GM19035 (cell line): Measurements from ENCODE around the gene NR1H2.
A peak's percentile ranks its signal among the peaks of the same experiment; 100 is the strongest.
"Not testable (repeated sequence)": the region's sequence is repeated elsewhere in the genome, so short reads cannot be mapped to it uniquely, and the experiment has no call there.

Source experiments
- ATAC-seq: cut with Tn5 transposase; IDR thresholded peaks from one replicate; pipeline ENCODE4 v1.9.1; 2021; ENCODE audit not compliant: unreplicated experiment

The NR1H2 gene

DNA sequence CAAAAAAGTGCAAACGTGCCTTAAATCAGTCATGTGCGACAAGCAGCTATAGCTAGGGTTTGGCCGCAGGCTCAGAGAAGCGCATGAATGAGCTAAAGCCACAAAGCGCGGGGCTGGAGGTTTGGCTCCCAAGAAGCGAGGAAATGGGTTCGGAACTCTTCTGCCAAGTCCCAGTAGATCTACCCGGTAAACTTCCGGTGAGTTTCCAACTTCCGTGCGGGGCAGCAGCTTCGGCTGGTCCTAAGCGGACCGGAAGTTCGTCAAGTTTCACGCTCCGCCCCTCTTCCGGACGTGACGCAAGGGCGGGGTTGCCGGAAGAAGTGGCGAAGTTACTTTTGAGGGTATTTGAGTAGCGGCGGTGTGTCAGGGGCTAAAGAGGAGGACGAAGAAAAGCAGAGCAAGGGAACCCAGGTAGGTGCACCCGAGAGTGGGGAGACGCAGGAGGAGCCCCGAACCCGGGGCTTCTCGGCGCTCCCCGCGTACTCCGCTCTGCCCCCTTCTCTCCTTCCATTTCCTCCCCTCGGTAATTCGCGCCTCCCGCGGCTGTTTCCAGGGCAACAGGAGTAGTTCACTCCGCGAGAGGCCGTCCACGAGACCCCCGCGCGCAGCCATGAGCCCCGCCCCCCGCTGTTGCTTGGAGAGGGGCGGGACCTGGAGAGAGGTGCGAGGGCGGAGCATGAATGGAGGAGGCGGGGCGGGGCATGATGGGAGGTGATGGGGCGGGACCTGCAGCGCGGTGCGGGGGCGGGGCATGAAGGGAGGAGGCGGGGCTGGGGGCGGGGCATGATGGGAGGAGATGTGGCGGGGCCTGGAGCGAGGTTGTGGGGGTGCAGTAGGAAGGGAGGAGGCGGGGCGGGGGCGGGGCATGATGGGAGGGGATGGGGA is at the start of gene NR1H2:
Gene NR1H2, plus strand, starts transcription at position 292 of the 885 bp plus-strand sequence. CDS start 1,149 bp downstream, outside the sequence.
- ATAC-seq: peak; percentile 87

DNA sequence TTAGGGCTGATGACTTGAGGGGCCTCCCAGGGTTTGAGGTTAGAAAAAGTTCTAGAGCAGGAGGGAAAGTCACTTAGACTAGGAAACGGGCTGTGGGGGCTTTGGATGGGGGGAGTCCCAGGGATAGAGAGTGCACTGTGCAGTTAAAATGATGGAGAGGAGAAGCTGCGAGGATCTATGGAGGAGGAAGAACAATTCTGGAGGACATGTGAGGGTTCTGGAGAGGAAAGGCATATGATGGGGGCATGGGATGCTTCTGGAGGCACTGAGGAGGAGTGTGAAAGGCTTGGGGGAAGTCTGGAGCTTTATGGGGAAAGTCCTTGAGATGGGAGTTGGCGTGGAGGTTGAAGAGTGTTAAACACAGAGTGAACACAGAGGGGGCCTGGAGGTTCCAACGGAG is 49.2 kb upstream of the NR1H2 start:
- ATAC-seq: no peak

DNA sequence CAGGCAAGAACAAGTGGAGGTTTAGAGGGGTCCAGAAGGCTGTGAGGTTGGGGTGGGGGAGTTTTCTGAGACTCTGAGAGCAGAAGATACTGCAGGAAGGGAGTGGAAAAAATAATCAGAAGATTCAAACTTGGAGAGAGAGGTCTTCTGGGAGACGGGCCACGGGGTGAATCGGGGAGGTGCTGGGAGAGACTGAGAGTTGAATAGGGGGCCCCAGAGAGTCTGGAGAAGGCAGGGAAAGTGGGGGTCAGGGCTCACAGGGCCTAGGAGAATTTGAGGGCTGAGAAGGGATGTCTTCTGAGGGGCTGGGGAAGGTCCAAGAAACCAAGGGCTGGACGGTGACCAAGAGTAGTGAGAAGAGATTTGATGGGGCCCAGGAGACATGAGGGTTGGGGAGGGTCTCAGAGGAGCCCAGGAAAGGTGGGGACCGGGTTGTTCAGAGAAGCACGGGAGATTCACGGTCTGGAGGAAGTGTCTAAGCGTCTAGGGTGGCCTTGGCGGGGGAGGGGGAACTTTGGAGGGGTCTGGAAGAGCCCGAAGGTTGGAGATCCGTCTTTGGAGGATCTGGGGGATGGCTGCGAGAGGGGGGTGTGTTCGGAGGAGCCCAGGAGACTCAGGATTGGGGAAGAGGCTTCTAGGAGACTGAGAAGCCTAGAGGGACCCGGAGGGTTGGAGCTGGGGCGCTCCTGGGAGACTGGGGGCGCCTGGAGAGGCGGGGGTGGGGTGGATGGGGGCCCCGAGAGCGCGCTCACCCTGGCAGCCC is 48.6 kb upstream of the NR1H2 start:
- no peak for ATAC-seq

DNA sequence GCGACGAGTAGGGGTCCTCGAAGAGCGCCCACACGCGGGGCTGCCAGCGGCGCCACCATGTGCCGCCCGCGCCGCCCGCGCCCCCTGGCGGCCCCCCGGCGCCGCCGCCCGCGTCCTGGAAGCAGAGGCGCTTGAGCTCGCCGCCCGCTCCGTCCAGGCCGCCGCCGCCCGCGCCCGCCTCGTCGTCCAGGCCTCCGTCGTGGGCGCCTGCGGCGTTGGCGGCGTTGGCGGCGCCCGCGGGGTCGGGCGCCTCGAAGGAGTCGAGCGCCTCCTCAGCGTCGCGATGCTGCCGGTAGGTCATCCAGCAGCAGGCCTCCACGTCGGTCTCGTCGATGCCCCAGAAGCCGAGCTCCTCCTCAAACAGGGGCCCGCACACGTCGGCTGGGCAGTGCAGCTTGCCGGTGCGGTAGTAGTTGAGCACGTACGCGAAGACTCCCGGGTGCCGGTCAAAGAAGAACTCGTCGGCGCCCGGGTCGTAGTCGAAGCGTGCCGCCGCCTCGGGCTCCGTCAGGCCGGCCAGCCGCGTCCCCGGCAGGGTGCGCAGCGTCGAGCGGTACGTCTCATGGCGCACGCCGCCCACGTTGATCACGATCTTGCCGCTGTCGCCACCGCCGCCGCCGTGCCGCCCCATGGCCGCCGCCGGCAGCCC is 47.9 kb upstream of the NR1H2 start:
- peak; percentile 1 for ATAC-seq

DNA sequence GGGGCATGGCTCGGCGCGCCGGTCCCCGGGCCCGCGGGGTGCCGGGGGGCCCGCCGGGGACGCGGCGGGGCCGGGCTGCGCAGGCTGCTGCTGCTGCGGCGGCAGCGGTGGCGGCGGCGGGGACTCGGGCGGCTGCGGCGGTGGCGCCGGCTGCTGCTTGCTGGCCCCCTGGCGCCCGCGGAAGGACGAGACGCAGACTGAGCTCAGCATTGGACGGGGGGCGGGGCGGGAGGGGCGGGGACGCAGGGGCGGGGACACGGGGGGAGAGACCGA is 47.4 kb upstream of the NR1H2 start:
- ATAC-seq: peak; percentile 18

DNA sequence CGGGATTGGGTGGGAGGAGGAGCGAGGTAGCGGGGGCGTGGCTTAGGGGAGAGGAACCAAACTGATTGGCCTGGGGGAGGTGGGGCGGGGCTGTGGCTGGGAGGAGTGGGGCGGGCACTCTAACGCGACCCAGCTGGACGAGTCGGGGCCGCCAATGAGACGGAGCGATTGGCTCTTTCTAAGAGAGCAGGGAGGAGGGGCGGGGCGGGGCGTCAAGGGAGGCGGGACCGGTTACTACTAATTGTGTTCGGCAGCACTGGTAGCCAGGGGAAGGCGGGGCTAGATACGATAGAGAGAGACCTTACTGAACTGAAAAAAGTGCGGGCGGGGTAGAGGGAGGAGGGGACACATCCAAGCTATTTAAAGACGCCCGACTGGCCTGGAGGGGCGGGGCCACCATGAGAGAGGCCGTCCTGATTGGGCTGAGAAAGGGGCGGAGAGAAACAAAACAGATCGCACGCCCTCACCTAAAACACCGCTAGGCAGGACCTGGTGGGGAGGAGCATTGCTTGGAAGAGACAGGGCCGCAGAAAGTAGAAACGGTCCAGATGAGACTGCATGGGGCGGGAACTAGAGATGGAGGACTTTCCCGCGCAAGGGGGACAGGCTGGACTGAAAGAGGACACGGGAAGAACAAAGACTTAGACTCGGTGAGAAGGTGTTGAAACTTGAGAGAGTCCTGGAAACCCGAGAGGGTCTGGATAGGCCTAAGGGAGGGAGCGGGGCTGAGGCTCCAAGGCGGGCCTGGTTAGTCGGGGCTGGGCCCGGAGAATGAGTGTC is 46.9 kb upstream of the NR1H2 start, which contains the start of gene KCNC3:
Gene KCNC3, minus strand, starts transcription at position 232 of the 780 bp plus-strand sequence. CDS start 295 bp downstream, outside the sequence.
- ATAC-seq: peak; percentile 45

DNA sequence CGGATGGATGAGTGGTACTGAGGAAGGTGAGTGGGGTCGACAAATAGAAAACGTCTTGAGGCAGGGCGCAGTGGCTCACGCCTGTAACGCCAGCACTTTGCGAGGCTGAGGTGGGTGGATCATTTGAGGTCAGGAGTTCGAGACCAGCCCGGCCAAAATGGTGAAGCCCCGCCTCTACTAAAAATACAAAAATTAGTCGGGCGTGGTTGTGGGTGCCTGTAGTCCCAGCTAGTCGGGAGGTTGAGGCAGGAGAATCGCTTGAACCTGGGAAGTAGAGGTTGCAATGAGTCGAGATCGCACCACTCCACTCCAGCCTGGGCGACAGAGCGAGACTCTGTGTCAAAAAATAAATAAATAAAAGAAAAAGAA is 46.3 kb upstream of the NR1H2 start:
- ATAC-seq: not testable (repeated sequence)

DNA sequence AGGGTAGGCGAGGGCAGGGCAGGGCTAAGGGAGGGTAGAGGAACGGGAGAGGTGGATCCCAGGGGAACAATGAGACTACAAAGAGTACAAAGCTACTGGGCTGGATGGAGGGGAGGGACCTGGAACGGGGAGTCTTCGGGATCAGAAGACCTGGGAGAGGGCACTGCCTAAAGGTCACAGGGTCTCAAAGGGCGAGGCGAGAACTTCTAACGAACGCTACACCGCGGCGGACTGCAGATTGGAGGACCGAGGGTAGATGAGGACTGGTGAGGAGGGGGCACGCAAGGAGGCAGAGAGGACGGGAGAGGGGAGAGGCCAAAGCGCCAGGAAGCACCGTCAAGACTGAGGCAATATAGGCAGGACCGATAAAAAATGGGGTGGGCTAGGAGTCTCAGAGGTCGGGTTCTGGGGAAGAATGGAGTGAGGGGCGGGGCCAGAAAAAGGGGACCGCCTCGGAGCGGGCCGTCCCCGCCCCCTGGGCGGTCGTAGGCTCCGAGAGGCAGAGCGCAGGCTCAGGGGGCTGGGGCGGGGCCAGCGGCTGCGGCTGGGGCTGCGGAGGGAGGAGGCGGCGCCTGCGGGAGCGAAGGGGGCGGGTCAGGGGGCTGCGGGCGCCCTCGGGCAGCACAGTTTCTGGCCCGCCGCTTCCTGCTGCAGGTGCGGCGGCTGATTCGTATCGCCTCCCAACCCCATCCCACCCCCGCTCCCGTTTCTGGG is 45.7 kb upstream of the NR1H2 start:
- ATAC-seq: peak; percentile 30

DNA sequence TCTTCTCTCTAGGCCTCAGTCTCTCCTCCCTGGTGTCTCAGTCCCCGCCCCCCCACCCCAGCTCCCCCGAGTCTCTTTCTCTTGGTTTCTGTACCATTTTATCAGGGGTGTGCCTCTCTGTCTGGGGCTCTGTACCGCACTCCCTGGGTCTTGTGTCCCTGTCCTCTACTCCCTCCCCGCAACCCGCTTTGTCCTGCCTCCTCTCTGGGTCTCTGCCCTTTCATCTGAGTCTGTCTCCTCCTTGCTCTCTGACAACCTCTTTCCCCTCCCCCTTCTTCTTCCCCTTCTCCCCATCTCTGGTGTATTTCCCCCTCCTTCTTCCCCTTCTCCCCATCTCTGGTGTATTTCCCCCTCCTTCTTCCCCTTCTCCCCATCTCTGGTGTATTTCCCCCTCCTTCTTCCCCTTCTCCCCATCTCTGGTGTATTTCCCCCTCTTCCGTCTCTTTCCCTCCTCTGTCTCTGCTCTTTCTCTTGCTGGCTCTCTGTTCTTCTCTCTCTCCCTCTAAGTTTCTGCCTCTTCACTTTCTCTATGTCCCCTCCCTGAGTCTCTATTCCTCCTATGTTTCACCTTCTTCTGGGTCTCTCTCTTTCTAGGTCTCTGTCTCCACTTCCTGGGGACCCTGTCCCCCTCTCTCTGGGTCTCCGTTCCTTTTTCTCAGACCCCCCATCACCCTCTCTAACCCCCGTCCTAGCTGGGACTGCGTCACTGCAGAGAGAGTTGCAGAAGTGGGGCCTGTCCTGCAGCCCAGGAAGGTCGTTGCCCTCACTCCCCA is 44.9 kb upstream of the NR1H2 start:
- no peak for ATAC-seq

DNA sequence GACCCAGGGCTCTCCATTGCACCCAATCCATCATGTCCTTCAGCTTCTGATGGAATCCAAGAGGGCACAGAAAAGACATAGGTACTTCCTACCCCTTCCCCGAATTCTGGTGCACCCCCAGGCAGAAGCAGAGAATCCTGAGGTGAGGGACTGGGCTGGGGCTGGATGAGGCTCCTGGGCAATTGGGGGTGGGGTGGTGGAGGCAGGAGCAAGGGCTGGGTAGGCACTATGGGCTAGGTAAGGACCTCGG is 44.3 kb upstream of the NR1H2 start:
- no peak for ATAC-seq

DNA sequence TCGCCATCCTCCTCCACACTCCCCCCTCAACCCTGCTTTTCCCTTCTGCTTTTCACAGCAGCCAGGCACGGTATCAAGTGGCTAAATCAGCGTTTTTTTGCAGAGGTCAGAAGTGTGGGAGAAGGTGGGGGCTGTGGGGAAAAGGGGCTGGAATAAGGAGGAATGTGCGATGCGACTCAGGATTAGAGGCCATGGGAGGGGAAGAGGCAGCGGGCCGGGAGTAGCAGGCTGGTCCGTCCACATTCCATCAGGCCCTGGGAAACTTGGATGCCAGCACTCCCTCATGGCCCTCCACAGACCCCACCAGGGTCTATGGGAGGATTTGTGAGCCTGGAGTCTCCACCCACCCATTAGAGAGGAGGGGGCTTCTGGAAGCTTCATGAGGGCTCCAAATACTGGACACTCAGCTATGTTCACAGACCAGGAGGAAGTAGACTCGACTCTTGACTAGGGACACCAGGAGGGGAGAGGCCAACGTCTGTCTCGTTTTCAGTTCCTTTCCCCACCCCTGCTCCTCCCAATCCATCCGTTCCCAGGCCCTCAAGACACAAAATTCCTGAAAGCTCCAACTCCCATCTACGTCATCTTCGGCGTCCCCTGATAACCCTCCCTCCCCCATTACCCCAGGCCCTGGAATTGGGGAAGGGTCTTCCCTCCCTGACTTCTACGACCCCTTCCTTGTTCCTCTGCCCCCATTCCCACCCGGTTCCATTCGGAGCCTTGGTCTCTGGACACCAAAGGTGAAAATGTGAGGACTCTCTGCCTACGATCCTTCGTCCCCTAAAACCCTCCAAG is 43.8 kb upstream of the NR1H2 start:
- ATAC-seq: no peak

DNA sequence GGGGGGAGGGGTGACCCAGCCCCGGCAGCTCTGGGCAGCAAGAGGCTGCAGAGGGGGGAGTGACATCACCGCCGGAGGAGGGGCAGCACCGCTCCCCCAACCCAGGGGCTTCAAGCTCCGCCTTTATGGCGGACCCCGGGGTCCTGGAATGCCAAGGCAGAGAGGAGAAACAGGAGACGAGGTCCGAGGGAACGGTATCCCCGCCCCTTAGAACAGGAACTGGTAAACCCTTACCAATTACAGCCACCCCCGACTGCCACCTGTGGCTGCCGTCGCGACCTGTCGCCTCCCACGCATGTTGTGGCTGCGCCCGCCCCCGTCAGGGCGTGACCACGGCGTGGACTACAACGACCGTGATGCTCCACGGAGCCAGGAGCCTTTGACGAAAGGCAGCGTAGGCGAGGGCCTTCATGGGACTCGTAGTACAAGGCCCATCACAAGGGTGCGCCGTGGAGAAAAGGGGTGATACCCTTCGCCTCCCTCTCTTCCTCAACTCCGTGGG is 43.0 kb upstream of the NR1H2 start:
- peak; percentile 48 for ATAC-seq

DNA sequence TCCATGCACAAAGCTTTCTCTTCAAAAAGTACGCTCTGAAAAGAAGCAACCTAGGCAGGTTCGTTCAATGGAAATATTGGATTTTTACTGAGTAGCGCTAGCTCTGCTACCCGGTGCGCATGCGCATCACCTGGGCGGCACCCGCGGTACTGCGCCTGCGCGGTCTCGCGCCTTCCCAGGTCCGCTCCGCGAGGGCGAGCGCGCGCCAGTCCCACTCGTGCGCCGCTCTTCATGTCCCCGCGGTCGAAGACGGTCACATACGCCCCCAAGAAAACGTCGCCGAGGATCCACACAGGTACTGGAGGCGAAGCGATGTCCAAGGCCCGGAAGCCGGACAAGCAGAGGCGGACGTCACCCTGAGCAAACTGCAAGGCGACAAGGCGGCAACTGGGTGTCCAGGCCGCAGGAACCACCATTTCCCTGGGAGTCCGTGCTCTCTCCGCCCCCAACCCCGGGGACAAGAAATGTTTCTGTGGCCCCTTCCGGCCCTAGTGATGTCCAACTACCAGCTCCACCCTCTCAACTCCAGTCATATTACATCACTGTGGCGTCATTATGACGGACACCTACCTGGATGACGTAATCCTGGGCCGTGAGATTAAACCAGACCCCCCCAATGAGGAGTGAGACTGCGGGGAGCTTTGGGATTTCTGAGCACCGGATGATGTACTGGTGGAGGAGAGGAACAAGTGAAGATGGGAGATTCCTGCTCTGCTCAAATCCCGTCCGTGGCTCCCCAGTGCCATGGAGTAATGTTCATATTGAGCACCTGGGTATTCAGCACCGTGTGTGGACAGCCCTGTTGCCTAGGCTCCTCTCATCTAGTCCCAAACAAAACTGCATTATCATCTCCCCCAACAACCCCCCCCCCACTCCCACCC is 42.3 kb upstream of the NR1H2 start:
- peak; percentile 23 for ATAC-seq

DNA sequence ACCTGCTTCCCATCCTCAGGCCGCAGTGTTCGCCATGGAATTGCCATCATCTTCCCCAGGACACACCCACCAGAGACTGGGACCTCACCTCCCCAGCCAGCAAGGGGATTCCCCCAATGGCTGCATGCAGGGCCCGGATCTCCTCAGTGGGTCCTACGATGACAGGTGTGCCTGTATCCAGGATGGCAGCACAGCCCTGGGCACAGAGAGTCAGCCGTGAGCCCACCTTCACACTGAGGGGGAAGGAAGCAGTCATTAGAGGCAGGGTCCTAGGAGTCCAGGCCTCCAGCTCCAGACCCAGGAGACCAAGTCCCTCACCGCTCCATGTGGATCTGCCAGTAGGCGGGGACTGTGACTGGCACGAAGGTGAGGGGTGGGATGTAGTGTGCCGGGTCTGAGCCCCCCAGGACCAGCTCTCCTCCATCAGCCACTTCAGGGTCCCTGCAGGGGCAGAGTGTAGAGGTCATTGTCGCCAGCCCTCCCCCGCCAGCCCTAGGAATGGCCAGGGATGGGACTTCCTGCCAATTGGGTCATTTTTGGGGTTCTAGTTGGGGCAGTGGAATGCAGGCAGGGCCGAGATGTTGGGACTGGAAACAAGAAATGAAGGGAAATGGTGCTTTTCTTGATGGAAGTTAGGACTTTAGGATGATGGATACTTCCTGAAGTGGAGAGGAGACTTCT is 41.4 kb upstream of the NR1H2 start:
- no peak for ATAC-seq

DNA sequence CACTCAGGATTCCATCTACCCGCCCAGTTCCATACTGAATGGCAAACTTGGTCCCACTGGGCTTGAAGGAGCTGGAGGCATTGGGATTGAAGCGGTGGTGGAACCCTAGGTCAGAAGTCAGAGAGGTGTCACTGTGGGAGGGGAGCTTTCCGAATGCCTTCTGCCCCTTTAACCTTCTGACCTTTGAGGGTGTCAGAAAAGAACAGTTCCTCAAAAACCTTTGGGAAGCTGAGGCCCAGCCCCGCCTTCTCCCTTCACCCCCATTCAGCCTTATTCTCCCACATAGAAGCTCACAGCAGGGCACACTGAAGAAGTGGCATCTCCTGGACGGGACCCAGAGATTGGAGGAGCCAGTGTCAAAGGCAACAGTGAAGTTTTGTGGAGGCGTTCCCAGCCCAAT is 39.2 kb upstream of the NR1H2 start:
- ATAC-seq: not testable (repeated sequence)

DNA sequence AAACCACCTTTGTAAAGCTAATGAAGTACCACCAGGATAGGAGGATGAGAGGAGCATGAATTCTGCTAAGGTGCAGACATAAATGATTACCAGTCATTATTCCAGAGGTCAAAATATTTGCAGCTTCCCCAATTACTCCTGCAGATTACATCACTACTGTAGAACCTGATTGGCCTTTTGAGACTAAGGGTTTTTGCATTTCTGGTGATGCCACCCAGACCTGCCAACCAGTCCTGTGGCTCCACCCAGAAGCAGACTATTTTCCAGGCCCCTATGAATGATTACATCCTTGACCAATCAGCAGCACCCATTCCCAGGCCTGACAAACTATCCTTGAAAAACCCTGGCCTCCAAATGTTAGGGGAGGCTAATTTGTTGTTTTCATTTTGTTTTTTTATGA is 35.9 kb upstream of the NR1H2 start:
- no peak for ATAC-seq

DNA sequence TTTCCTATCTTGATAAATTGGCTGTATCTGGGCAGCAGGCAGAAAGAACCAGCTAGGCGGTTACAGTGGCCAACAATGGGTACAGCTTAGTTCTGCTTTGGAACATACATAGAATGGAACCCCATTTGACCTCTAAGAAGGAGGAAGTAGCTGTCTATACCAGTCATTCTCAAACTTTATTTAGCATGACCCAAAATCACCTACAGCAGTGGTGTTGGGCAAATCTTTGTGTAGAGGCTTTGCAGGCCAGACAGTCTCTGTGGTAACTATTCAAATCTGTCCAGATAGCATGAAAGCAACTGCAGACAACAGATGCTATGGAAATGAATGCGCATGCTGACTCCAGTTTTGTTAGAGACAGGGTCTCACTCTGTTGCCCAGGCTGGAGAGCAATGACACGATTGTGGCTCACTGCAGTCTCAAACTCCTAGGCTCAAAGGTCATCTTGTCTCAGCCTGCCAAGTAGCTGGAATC is 35.1 kb upstream of the NR1H2 start:
- ATAC-seq: peak; percentile 75
